K562 treated with DMSO at 1 percent for 4 hours (cell line): ENCODE results near the gene CTR9. TPM values are rescaled to one million over a fixed set of nuclear protein-coding genes. Genes with fewer than 3 reads are reported as not detected.

ENCODE experiments used
- total RNA-seq: library from RNA; unstranded; fragments of 300-600 nt; gene quantifications from 2 replicates; pipeline ENCODE4 v1.2.3, GENCODE V29; 2022; ENCODE audit not compliant: insufficient read depth

Gene CTR9
- 44.2 and 47.9 TPM in 2 replicates for total RNA-seq

GRCh38 chr11:10750838-10751580, at the start of gene CTR9:
Gene CTR9 (plus strand): TSS chr11:10751246. CDS start chr11:10751413, 167 bp downstream.

GRCh38 chr11:10808553-10809372, 57.7 kb downstream of the CTR9 start, which contains the start of gene EIF4G2:
Gene EIF4G2 (minus strand): TSS chr11:10808926.

Other genes with a start within 250 kb of the CTR9 start
- 7.7 and 9.0 TPM in 2 replicates for gene RNF141, start 210.1 kb upstream of the CTR9 start, total RNA-seq
- gene LYVE1, start 182.6 kb upstream of the CTR9 start, total RNA-seq, result 0.54 TPM in 1 of 2 replicates, not detected in the other
- 0.40 TPM in 1 of 2 replicates, not detected in the other for gene IRAG1, start 57.5 kb upstream of the CTR9 start, total RNA-seq
- gene EIF4G2, start 57.7 kb downstream of the CTR9 start, total RNA-seq, result 316 and 402 TPM in 2 replicates
- gene ZBED5, start 106.8 kb downstream of the CTR9 start, total RNA-seq, result 10.1 and 15.1 TPM in 2 replicates